Stromal cell of bone marrow (primary cell): ENCODE results near the gene RYR2.
A peak's percentile ranks its signal among the peaks of the same experiment; 100 is the strongest.

Experiments used
- DNase-seq: peaks from one replicate; pipeline ENCODE4 v3.0.0-alpha.2; 2012; ENCODE audit warnings: low read depth

The RYR2 gene

DNA sequence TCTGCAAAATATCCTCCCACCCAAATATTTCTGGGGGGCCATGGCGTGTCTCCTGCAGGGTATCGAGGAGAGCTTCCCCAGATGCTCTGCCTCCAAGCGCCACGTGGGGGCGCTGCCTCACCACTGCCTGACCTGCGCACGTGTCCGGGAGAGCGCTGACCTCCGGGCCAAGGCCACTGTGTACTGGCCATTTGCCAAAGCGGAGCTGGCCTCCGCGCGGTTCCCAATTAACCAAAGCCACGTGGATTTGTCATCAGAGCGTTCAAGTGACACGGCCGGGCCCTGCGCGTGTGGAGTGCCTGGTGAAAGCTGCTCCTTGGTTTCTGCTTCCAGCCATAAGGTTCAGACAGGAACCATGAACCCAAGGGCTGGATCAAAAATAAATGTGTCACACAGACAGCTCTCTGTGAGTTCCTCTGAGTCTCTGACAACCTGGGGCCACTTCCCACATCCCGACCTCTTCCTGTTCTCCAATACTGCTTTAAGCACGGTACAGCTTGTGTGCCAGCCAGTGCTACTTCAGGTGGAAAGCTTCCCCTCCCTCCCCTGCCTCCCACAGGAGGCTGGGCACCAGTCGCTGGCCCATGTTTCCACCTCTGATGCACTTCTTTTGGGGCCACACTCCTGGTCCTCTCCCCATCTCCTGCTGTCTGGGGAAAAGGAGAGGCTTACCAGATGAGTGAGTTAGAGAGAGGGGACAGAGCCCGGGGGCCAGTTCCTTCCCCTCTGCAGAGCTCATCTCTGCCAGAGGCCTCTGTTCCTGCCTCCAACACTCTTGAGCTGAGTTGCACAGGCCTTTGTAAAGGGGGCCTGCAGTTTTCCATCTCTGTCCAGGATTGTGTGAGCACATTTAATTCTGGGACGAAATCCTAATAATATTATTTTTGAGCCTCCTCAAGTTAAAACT is 822.6 kb downstream of the RYR2 start:
- DNase-seq: peak; percentile 10

GRCh38 chr1:237867380-237867888 is 825.5 kb downstream of the RYR2 start:
- DNase-seq: no peak

GRCh38 chr1:237868817-237869600 is 827.0 kb downstream of the RYR2 start:
- DNase-seq: no peak

DNA sequence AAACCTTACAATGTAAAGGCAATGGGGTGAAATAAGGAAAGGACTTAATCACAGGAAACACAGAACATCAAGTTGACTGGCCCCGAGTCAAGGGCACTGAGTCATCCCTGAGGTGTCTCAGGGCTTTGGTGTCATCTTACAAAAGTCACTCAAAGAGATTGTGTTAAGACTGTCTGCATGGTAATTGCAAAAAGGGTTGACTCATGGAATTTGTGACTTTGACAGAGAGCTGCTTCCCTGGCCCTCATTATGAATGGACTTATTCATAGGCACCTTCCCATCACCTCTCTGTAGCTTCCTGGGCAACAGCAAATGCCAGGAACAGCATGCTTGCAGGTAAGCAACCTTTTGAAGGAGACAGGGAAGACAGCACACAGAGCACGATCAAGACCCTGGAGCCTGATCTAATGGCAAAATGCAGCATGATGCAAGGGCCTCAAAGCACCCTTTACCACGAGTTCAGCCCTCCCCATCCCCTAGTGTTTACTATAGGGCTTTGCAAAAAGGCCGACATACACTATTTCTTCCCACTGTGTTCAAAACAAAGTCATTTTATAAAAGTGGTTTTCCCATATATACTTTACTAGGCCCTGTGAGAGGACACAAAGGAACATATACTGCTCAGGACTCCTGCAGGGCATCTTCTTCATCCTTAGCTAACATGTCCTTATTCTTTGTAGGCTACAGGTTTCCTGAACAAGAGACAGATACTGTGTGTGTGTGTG is 831.7 kb downstream of the RYR2 start:
- peak; percentile 59 for DNase-seq

DNA sequence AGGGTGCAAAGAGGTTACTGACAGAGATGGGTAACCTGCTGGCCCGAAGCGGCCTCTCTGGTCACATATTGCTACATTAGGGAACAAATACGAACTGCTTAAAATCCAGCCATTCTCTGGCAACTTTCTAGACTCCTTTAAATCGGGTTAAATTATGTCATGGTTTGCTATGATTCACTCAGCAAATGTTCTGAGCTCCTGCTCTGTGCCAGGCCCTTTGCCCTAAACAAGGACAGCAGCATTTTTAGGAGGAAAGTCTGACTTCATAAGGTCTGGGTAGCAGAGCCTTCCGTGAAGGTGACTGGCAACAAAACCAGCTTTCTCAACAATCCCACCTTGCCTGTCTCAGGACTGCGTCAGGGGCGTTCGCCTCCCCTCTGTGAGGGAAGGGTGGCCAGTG is 833.3 kb downstream of the RYR2 start:
- no peak for DNase-seq

GRCh38 chr1:237877631-237878030 is 835.6 kb downstream of the RYR2 start:
- DNase-seq: no peak

DNA sequence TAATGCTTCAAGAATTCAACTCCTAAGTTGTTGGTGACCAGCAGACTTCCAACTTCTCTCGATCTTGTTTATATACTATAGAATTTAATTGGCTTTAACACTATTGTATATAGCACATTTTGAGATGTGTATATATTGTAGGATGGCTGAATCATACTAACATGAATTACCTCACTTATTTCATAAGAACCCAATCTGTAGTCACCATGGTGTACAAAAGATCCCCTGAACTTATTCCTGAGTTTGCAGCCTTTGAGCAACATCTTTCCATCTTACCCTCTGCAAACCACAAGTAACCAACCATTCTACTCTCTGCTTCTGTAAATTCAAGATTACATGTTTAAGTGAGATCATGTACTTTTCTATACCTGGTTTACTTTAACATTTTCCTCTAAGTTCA is 836.4 kb downstream of the RYR2 start:
- DNase-seq: no peak

DNA sequence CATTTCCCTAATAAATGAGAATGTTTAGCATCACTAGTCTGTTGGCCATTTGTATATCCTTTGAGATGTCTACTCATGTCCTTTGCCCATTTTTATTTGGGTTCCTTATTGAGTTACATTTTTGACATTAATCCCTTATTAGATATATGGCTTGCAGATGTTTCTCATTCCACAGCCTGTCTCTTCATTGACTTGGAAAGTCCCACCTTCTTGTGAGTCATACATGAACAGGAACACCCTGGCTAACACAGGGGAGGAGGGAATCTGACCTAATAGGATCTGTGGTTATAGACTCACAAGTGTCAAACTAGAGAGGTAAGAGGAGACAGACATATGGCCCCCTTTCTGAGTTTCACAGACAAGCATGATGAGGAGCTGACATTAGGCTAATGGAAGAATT is 837.2 kb downstream of the RYR2 start:
- no peak for DNase-seq
